ENCODE measurements around the gene SMG5.

- TF ChIP-seq CTCF (conservative IDR thresholded peaks at IDR 0.05; ENCODE audit: low read depth in 2 of 2) (no peak), POLR2AphosphoS5 (IDR thresholded peaks at IDR 0.05; ENCODE audit: low read depth) (no peak), REST (IDR thresholded peaks at IDR 0.05; ENCODE audit: unreplicated experiment) (no peak), EZH2phosphoT487 (IDR thresholded peaks at IDR 0.05; ENCODE audit: unreplicated experiment) (no peak), EZH2 (IDR thresholded peaks at IDR 0.05; ENCODE audit: low read depth, unreplicated experiment) (no peak), JUNB (IDR thresholded peaks at IDR 0.05; ENCODE audit: unreplicated experiment) (no peak), CREB1 (CRISPR knock-in tag; IDR thresholded peaks at IDR 0.05; ENCODE audit: low read depth) (no peak), ZNF462 (CRISPR knock-in tag; IDR thresholded peaks at IDR 0.05) (no peak), ETS1 (IDR thresholded peaks at IDR 0.05) (no peak), ZNF331 (CRISPR knock-in tag; IDR thresholded peaks at IDR 0.05; ENCODE audit: low read depth) (no peak), NANOG (IDR thresholded peaks at IDR 0.05; ENCODE audit: borderline replicate concordance) (no peak), STAT1 (IDR thresholded peaks at IDR 0.05; ENCODE audit: unreplicated experiment) (no peak)
These were observed 3.4 kb upstream of the SMG5 start for GRCh38 chr1:156286061-156286460.

Data from GM23338 (cell line).